CD4-positive, alpha-beta T cell (primary cell): ENCODE measurements around the gene STK32C. TPM values are rescaled to one million over a fixed set of nuclear protein-coding genes. Genes with fewer than 3 reads are reported as not detected.
"Not testable (repeated sequence)": the region's sequence is repeated elsewhere in the genome, so short reads cannot be mapped to it uniquely, and the experiment has no call there.

Experiments
- ATAC-seq: fragments of 200-7000 bp; cut with Tn5 transposase; one replicate; pipeline ENCODE4 v1.10.0; 2022; ENCODE audit warnings: mild to moderate bottlenecking; ENCODE audit not compliant: poor library complexity
- CTCF ChIA-PET: fragments of 350-600 bp; sonication (Branson Sonifier 250); formaldehyde crosslinking; loops from one replicate; lab custom pipeline; 2021; ENCODE audit warnings: antibody characterized with exemption, inconsistent platforms; lab: Charles Lee
- POLR2A ChIA-PET: fragments of 350-600 bp; sonication (Branson Sonifier 250); formaldehyde crosslinking; loops from one replicate; lab custom pipeline; 2021; ENCODE audit warnings: antibody characterized with exemption, inconsistent platforms; lab: Charles Lee
- DNase-seq, 14 experiments: peaks; one replicate each; pipeline ENCODE4 v3.0.0-alpha.2; 2013 to 2020; ENCODE audit warnings: mixed read lengths in 2 of 14
- H3K27ac ChIP-seq, 2 donors: one replicate each; pipeline versions ENCODE4 v1.5.1 to v1.7.0; 2013; ENCODE audit warnings: low read length in 2 of 2, low read depth in 1 of 2, mild to moderate bottlenecking in 1 of 2
- H3K27me3 ChIP-seq, 2 experiments: 1 replicate in 1 of 2; 2 replicates in 1 of 2; pipeline versions ENCODE4 v1.6.1 to v1.7.0; 2013; ENCODE audit warnings: low read length in 2 of 2, control low read depth in 1 of 2, mild to moderate bottlenecking in 1 of 2, moderate library complexity in 1 of 2; ENCODE audit not compliant: insufficient read depth in 2 of 2, control insufficient read depth in 1 of 2
- H3K36me3 ChIP-seq: one replicate; pipeline ENCODE4 v1.6.1; 2013; ENCODE audit warnings: low read length, control low read depth; ENCODE audit not compliant: insufficient read depth
- H3K4me1 ChIP-seq: one replicate; pipeline ENCODE4 v1.6.1; 2013; ENCODE audit warnings: low read length, control low read depth; ENCODE audit not compliant: insufficient read depth
- H3K4me3 ChIP-seq: one replicate; pipeline ENCODE4 v1.5.1; 2013; ENCODE audit warnings: mild to moderate bottlenecking, low read length, moderate library complexity
- H3K9me3 ChIP-seq, 2 experiments: 1 replicate in 1 of 2; 2 replicates in 1 of 2; pipeline versions ENCODE4 v1.6.1 to v1.7.0; 2013; ENCODE audit warnings: low read length in 2 of 2, mild to moderate bottlenecking in 2 of 2, control low read depth in 1 of 2, moderate library complexity in 1 of 2; ENCODE audit not compliant: control insufficient read depth in 1 of 2, insufficient read depth in 1 of 2
- H3K27ac Mint-ChIP-seq: one replicate; pipeline ENCODE4 v1.8.0; 2020; ENCODE audit warnings: mixed read lengths
- H3K27me3 Mint-ChIP-seq: one replicate; pipeline ENCODE4 v1.8.0; 2021; ENCODE audit warnings: mixed read lengths
- H3K36me3 Mint-ChIP-seq: one replicate; pipeline ENCODE4 v1.8.0; 2021; ENCODE audit warnings: low read depth, mixed read lengths
- H3K4me1 Mint-ChIP-seq: one replicate; pipeline ENCODE4 v1.8.0; 2021; ENCODE audit warnings: low read depth, mixed read lengths
- H3K4me3 Mint-ChIP-seq: one replicate; pipeline ENCODE4 v1.8.0; 2020; ENCODE audit warnings: mild to moderate bottlenecking, mixed read lengths
- H3K9me3 Mint-ChIP-seq: one replicate; pipeline ENCODE4 v1.8.0; 2020; ENCODE audit warnings: mixed read lengths
- CTCF ChIP-seq: fragments of 200-600 bp; IDR thresholded peaks from one replicate; pipeline ENCODE4 v1.8.0; 2022; ENCODE audit warnings: antibody characterized with exemption, mild to moderate bottlenecking
- intact Hi-C, 2 experiments: fragments of 100-400 bp; cut with DNase I in 1 of 2; cut with micrococcal nuclease in 1 of 2; formaldehyde crosslinking; loops; one replicate each; pipeline versions ENCODE4 v1.15.1 to v1.9.0; 2023 to 2025; cut with DNase I, micrococcal nuclease
- total RNA-seq, 174 experiments: library from RNA in 2 of 174; stranded (reverse) in 2 of 174; gene quantifications; one replicate each; pipeline ENCODE4 v1.2.3 and lab custom pipeline; 2021 to 2026

STK32C gene
- total RNA-seq, 2 experiments from 2014 or later = 4.9 to 5.2 TPM

GRCh38 chr10:132269266-132270230 lies 38.2 kb downstream of the STK32C start:
- Mint-ChIP-seq H3K4me3 (no peak overlapping the region), H3K27me3 (no peaks in the 10 kb centered on the region), H3K4me1 (peaks cover 12% of the 10 kb centered on the region), H3K27ac (no peak overlapping the region), H3K9me3 (no peaks in the 10 kb centered on the region), H3K36me3 (no peaks in the 10 kb centered on the region)
- no peaks in the 10 kb centered on the region for H3K27me3 ChIP-seq
- H3K4me1 ChIP-seq = peaks cover 11% of the 10 kb centered on the region
- DNase-seq (no peak), ATAC-seq (no peak)
- intact Hi-C loops = no loop called here
- H3K9me3 ChIP-seq = peaks cover 0 to 4% of the 10 kb centered on the region in 2 experiments
- H3K36me3 ChIP-seq = no peaks in the 10 kb centered on the region
- ChIA-PET CTCF (no interaction called here), POLR2A (no interaction called here)
- H3K4me3 ChIP-seq = no peak overlapping the region
- TF ChIP-seq CTCF = no peak
- no peak overlapping the region for H3K27ac ChIP-seq

- H3K4me1 Mint-ChIP-seq = peaks cover 12% of the 10 kb centered on the region
- POLR2A ChIA-PET, H3K36me3 Mint-ChIP-seq, ATAC-seq, H3K4me3 ChIP-seq, CTCF ChIA-PET, H3K4me3 Mint-ChIP-seq, H3K27me3 Mint-ChIP-seq, H3K27ac Mint-ChIP-seq, H3K27me3 ChIP-seq, H3K27ac ChIP-seq, DNase-seq, H3K36me3 ChIP-seq, H3K9me3 Mint-ChIP-seq, H3K9me3 ChIP-seq, intact Hi-C loops: not testable (repeated sequence)
- H3K4me1 ChIP-seq = peaks cover 11% of the 10 kb centered on the region
Measured at GRCh38 chr10:132267916-132268315, 39.8 kb downstream of the STK32C start.

- no peak overlapping the region for H3K27ac Mint-ChIP-seq
- intact Hi-C loops = no loop called here
- CTCF ChIA-PET = no interaction called here
- no peaks in the 10 kb centered on the region for H3K36me3 ChIP-seq
- POLR2A ChIA-PET = no interaction called here
- no peak for TF ChIP-seq CTCF
- DNase-seq (no peak), ATAC-seq (no peak)
- H3K4me3 Mint-ChIP-seq = no peak overlapping the region
- H3K4me3 ChIP-seq = no peak overlapping the region
- H3K9me3 ChIP-seq = peaks cover 0 to 4% of the 10 kb centered on the region in 2 experiments
- no peaks in the 10 kb centered on the region for H3K27me3 Mint-ChIP-seq
- H3K9me3 Mint-ChIP-seq = no peaks in the 10 kb centered on the region
- H3K36me3 Mint-ChIP-seq = no peaks in the 10 kb centered on the region
- H3K4me1 Mint-ChIP-seq = peaks cover 12% of the 10 kb centered on the region
- peaks cover 11% of the 10 kb centered on the region for H3K4me1 ChIP-seq
- no peak overlapping the region for H3K27ac ChIP-seq
- no peaks in the 10 kb centered on the region for H3K27me3 ChIP-seq
Measured at GRCh38 chr10:132266594-132267161, 41.1 kb downstream of the STK32C start.
